Erythroblast (primary cell): Measurements from ENCODE around the gene APOM.

ENCODE experiments used
- GATA1 ChIP-seq: IDR thresholded peaks from 2 replicates; pipeline ENCODE4 v1.6.1; 2011; ENCODE audit warnings: low read depth, mild to moderate bottlenecking, control low read depth, low read length, moderate library complexity
- POLR2A ChIP-seq: IDR thresholded peaks from 2 replicates; pipeline ENCODE4 v1.6.1; 2011; ENCODE audit warnings: mild to moderate bottlenecking, low read length

- TF ChIP-seq POLR2A (no peak), GATA1 (no peak)
Measured at GRCh38 chr6:31630177-31630934, 25.3 kb upstream of the APOM start.
